ENCODE measurements around the gene ROPN1B.

DNA sequence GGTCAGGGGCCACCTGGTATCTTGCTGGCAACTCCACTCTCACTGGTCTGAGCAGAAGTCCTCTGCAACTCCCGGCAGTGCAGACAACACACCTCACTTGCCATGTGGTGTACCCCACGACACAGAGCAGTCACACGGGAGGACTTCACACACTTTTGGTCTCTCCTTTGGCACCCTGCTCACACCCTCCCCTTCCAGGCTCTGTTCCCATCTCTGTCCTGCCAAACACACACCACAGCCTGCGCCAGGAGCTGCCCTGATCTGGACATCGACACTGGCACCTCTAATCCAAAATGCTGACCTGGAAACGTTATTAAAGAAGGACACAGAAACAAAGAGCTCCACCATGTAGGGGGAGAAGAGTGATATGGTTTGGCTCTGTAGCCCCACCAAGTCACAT, 57.8 kb downstream of the ROPN1B start:
- TF ChIP-seq, protein P1, sequence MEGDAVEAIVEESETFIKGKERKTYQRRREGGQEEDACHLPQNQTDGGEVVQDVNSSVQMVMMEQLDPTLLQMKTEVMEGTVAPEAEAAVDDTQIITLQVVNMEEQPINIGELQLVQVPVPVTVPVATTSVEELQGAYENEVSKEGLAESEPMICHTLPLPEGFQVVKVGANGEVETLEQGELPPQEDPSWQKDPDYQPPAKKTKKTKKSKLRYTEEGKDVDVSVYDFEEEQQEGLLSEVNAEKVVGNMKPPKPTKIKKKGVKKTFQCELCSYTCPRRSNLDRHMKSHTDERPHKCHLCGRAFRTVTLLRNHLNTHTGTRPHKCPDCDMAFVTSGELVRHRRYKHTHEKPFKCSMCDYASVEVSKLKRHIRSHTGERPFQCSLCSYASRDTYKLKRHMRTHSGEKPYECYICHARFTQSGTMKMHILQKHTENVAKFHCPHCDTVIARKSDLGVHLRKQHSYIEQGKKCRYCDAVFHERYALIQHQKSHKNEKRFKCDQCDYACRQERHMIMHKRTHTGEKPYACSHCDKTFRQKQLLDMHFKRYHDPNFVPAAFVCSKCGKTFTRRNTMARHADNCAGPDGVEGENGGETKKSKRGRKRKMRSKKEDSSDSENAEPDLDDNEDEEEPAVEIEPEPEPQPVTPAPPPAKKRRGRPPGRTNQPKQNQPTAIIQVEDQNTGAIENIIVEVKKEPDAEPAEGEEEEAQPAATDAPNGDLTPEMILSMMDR (IDR thresholded peaks at IDR 0.05; ENCODE audit: control extremely low read depth in 1 of 3, insufficient read depth in 1 of 3, low read depth in 1 of 3, low read length in 3 of 3) = no peak
- TF ChIP-seq MAFK (IDR thresholded peaks at IDR 0.05; ENCODE audit: low read depth, low read length) (no peak), JUND (IDR thresholded peaks at IDR 0.05; ENCODE audit: low read length) (no peak), EZH2 (IDR thresholded peaks at IDR 0.05; ENCODE audit: low read depth, low read length, severe bottlenecking) (no peak), SRF (IDR thresholded peaks at IDR 0.05; ENCODE audit: low read depth, low read length) (no peak), RAD21 (IDR thresholded peaks at IDR 0.05 in 1 of 2, conservative IDR thresholded peaks at IDR 0.05 in 1 of 2; ENCODE audit: low read depth in 2 of 2, low read length in 2 of 2) (no peak), TEAD4 (IDR thresholded peaks at IDR 0.05; ENCODE audit: low read depth, low read length) (no peak), EP300 (IDR thresholded peaks at IDR 0.05; ENCODE audit: borderline replicate concordance in 1 of 2, low read depth in 2 of 2, low read length in 2 of 2) (no peak), CEBPB (IDR thresholded peaks at IDR 0.05; ENCODE audit: low read depth, low read length) (no peak), POU5F1 (IDR thresholded peaks at IDR 0.05; ENCODE audit: low read depth, low read length) (no peak), CBX5 (IDR thresholded peaks at IDR 0.05; ENCODE audit: low read depth, low read length) (no peak), POLR2AphosphoS5 (IDR thresholded peaks at IDR 0.05; ENCODE audit: low read depth, low read length) (no peak)
- TF ChIP-seq, protein P2, sequence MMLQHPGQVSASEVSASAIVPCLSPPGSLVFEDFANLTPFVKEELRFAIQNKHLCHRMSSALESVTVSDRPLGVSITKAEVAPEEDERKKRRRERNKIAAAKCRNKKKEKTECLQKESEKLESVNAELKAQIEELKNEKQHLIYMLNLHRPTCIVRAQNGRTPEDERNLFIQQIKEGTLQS (IDR thresholded peaks at IDR 0.05; ENCODE audit: insufficient read depth, low read depth, low read length) = no peak
